ENCODE data around the gene SDR42E2. TPM values are rescaled to one million over a fixed set of nuclear protein-coding genes. Genes with fewer than 3 reads are reported as not detected.

The SDR42E2 gene
- total and polyA plus RNA-seq, 2 donors (not counting 3 experiments of a cell fraction or from before 2014, with no cell fraction given) = 0.03 to 0.13 TPM

- intact Hi-C loops (cut with micrococcal nuclease) = no loop called here
- Histone ChIP-seq H3K9ac (replicated peaks; ENCODE audit: extremely low read depth, insufficient read depth, low read length) (no peak overlapping the region), H3K79me2 (ENCODE audit: control insufficient read depth, insufficient read depth, low read length) (no peaks in the 10 kb centered on the region), H3K9me3 (replicated peaks; ENCODE audit: control insufficient read depth, insufficient read depth, low read length) (no peaks in the 10 kb centered on the region), H3K4me3 (replicated peaks in 1 of 3; ENCODE audit: insufficient read depth in 1 of 3, low read depth in 1 of 3, low read length in 3 of 3) (no peak overlapping the region), H3K27me3 (ENCODE audit: control insufficient read depth in 2 of 2, insufficient read depth in 2 of 2, low read length in 2 of 2) (no peaks in the 10 kb centered on the region), H3K36me3 (ENCODE audit: control insufficient read depth in 2 of 2, extremely low read depth in 1 of 2, insufficient read depth in 2 of 2, low read length in 2 of 2) (no peaks in the 10 kb centered on the region), H3K4me2 (ENCODE audit: insufficient read depth, low read length) (no peak overlapping the region), H3K27ac (ENCODE audit: insufficient read depth, low read depth, low read length) (peak overlapping the region; percentile 35), H3K9me1 (replicated peaks; ENCODE audit: control insufficient read depth, extremely low read depth, insufficient read depth, low read length) (no peaks in the 10 kb centered on the region), H4K20me1 (replicated peaks; ENCODE audit: control insufficient read depth, extremely low read depth, insufficient read depth, low read length) (no peaks in the 10 kb centered on the region), H3K4me1 (ENCODE audit: control insufficient read depth, extremely low read depth, insufficient read depth, low read length) (peaks cover 6% of the 10 kb centered on the region), H2AFZ (ENCODE audit: low read depth, low read length) (peak overlapping the region; percentile 75)
- dilution Hi-C loops (cut with MboI; ENCODE audit: extremely low pct_ligation_motif_present, low sequenced_read_pairs) = no loop called here
- TF ChIP-seq MYC (IDR thresholded peaks at IDR 0.05; ENCODE audit: low read depth, low read length) = no peak
- TF ChIP-seq, protein P1, sequence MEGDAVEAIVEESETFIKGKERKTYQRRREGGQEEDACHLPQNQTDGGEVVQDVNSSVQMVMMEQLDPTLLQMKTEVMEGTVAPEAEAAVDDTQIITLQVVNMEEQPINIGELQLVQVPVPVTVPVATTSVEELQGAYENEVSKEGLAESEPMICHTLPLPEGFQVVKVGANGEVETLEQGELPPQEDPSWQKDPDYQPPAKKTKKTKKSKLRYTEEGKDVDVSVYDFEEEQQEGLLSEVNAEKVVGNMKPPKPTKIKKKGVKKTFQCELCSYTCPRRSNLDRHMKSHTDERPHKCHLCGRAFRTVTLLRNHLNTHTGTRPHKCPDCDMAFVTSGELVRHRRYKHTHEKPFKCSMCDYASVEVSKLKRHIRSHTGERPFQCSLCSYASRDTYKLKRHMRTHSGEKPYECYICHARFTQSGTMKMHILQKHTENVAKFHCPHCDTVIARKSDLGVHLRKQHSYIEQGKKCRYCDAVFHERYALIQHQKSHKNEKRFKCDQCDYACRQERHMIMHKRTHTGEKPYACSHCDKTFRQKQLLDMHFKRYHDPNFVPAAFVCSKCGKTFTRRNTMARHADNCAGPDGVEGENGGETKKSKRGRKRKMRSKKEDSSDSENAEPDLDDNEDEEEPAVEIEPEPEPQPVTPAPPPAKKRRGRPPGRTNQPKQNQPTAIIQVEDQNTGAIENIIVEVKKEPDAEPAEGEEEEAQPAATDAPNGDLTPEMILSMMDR (IDR thresholded peaks at IDR 0.05; ENCODE audit: extremely low read depth in 1 of 2, insufficient read depth in 1 of 2, low read depth in 1 of 2, low read length in 2 of 2) = no peak
- FAIRE-seq (no peak), DNase-seq (ENCODE audit: low read depth, low spot score) (no peak)
- ChIA-PET CTCF (interaction anchor here (1.4 to 1.7 kb wide), 2 partner anchors 99 to 102 kb away, joined by 6 to 8 read pairs; no protein-coding TSS in a partner anchor), POLR2A (no interaction called here)
- BruUV-seq (replicated peaks) = no TSS peak
Measured at GRCh38 chr16:22198547-22199293, 36.4 kb downstream of the SDR42E2 start.

GRCh38 chr16:22202261-22202637 lies 39.9 kb downstream of the SDR42E2 start:
- H4K20me1 ChIP-seq (replicated peaks; ENCODE audit: control insufficient read depth, extremely low read depth, insufficient read depth, low read length) = no peaks in the 10 kb centered on the region
- no peaks in the 10 kb centered on the region for H3K36me3 ChIP-seq (ENCODE audit: control insufficient read depth in 2 of 2, extremely low read depth in 1 of 2, insufficient read depth in 2 of 2, low read length in 2 of 2)
- peaks cover 5% of the 10 kb centered on the region for H3K79me2 ChIP-seq (ENCODE audit: control insufficient read depth, insufficient read depth, low read length)
- H3K27ac ChIP-seq (ENCODE audit: insufficient read depth, low read depth, low read length) = no peak overlapping the region
- H2AFZ ChIP-seq (ENCODE audit: low read depth, low read length) = no peak overlapping the region
- DNase-seq (ENCODE audit: low read depth, low spot score) = no peak
- no TSS peak for BruUV-seq (replicated peaks)
- H3K4me2 ChIP-seq (ENCODE audit: insufficient read depth, low read length) = no peak overlapping the region
- H3K9me3 ChIP-seq (replicated peaks; ENCODE audit: control insufficient read depth, insufficient read depth, low read length) = no peaks in the 10 kb centered on the region
- TF ChIP-seq POLR2A (IDR thresholded peaks at IDR 0.05; ENCODE audit: low read depth, low read length) (no peak), FOS (IDR thresholded peaks at IDR 0.05; ENCODE audit: borderline replicate concordance, insufficient read depth, low read length) (no peak), JUN (IDR thresholded peaks at IDR 0.05; ENCODE audit: borderline replicate concordance, insufficient read depth, insufficient read length, low read depth) (no peak)
- TF ChIP-seq, protein P1 (IDR thresholded peaks at IDR 0.05; ENCODE audit: extremely low read depth in 1 of 2, insufficient read depth in 1 of 2, low read depth in 1 of 2, low read length in 2 of 2) = no peak
- H3K9ac ChIP-seq (replicated peaks; ENCODE audit: extremely low read depth, insufficient read depth, low read length) = no peak overlapping the region
- FAIRE-seq = no peak
- H3K4me1 ChIP-seq (ENCODE audit: control insufficient read depth, extremely low read depth, insufficient read depth, low read length) = peaks cover 9% of the 10 kb centered on the region
- H3K27me3 ChIP-seq (ENCODE audit: control insufficient read depth in 2 of 2, insufficient read depth in 2 of 2, low read length in 2 of 2) = no peaks in the 10 kb centered on the region
- ChIA-PET POLR2A (no interaction called here), CTCF (no interaction called here)
- intact Hi-C loops (cut with micrococcal nuclease) = no loop called here
- dilution Hi-C loops (cut with MboI; ENCODE audit: extremely low pct_ligation_motif_present, low sequenced_read_pairs) = no loop called here
- no peaks in the 10 kb centered on the region for H3K9me1 ChIP-seq (replicated peaks; ENCODE audit: control insufficient read depth, extremely low read depth, insufficient read depth, low read length)
- H3K4me3 ChIP-seq (replicated peaks in 1 of 3; ENCODE audit: insufficient read depth in 1 of 3, low read depth in 1 of 3, low read length in 3 of 3) = no peak overlapping the region
